Measurements from ENCODE around the gene NRAP.

- TF ChIP-seq CTCF (optimal IDR thresholded peaks at IDR 0.05 in 1 of 3, IDR thresholded peaks at IDR 0.05 in 1 of 3, conservative IDR thresholded peaks at IDR 0.05 in 1 of 3; ENCODE audit: extremely low read depth in 1 of 3, insufficient read depth in 2 of 3, low read length in 3 of 3) (no peak), EZH2 (IDR thresholded peaks at IDR 0.05; ENCODE audit: low read length) (no peak)
These were observed 46.8 kb downstream of the NRAP start for GRCh38 chr10:113617086-113617485.
